Measurements from ENCODE around the gene KCTD16.

The KCTD16 gene

DNA sequence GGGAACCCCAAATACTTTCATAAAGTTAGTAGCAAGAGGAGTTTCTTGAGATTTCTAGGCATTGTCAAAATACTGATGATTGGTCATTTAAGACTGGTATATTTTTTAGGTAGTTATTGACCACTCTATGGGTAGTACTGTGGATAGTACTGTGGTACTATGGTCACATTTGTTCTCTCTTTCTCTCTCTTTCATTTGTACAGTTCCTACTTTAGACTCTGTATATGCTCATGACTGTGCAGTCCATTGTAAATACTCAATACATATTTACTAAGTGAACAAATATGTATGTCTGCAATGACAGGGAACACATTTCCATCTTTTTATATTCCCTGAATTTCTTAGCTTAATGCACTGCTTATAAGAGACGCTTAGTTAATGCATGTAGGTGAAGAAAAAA lies 215.6 kb downstream of the KCTD16 start:
- H3K4me1 ChIP-seq (ENCODE audit: insufficient read depth, low read length, poor library complexity, severe bottlenecking): no peaks in the 10 kb centered on the region
- H4K20me1 ChIP-seq (ENCODE audit: insufficient read depth, low read length, poor library complexity, severe bottlenecking): no peaks in the 10 kb centered on the region
- H3K79me2 ChIP-seq (ENCODE audit: insufficient read depth, low read length): no peaks in the 10 kb centered on the region
- no peaks in the 10 kb centered on the region for H3F3A ChIP-seq (ENCODE audit: low read depth)
- H3K27me3 ChIP-seq (ENCODE audit: insufficient read depth, low read length, poor library complexity, severe bottlenecking): no peaks in the 10 kb centered on the region
- no peaks in the 10 kb centered on the region for H3K9me2 ChIP-seq (replicated peaks; ENCODE audit: low read depth, low read length)
- no peak overlapping the region for H2AFZ ChIP-seq (ENCODE audit: low read length)
- no peak overlapping the region for H3K4me3 ChIP-seq (ENCODE audit: low read length, poor library complexity, severe bottlenecking)
- TF ChIP-seq, protein P1, sequence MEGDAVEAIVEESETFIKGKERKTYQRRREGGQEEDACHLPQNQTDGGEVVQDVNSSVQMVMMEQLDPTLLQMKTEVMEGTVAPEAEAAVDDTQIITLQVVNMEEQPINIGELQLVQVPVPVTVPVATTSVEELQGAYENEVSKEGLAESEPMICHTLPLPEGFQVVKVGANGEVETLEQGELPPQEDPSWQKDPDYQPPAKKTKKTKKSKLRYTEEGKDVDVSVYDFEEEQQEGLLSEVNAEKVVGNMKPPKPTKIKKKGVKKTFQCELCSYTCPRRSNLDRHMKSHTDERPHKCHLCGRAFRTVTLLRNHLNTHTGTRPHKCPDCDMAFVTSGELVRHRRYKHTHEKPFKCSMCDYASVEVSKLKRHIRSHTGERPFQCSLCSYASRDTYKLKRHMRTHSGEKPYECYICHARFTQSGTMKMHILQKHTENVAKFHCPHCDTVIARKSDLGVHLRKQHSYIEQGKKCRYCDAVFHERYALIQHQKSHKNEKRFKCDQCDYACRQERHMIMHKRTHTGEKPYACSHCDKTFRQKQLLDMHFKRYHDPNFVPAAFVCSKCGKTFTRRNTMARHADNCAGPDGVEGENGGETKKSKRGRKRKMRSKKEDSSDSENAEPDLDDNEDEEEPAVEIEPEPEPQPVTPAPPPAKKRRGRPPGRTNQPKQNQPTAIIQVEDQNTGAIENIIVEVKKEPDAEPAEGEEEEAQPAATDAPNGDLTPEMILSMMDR (conservative IDR thresholded peaks at IDR 0.05; ENCODE audit: low read length): no peak
- no peak for TF ChIP-seq EZH2phosphoT487 (IDR thresholded peaks at IDR 0.05; ENCODE audit: borderline replicate concordance)
- no peaks in the 10 kb centered on the region for H3K9me3 ChIP-seq (ENCODE audit: insufficient read depth, low read depth, low read length)
- no peak overlapping the region for H3K4me2 ChIP-seq (ENCODE audit: low read depth, low read length, poor library complexity, severe bottlenecking)
- no peak overlapping the region for H3K9ac ChIP-seq (ENCODE audit: low read depth, low read length, poor library complexity, severe bottlenecking)
- H3K36me3 ChIP-seq (ENCODE audit: insufficient read depth, low read length): no peaks in the 10 kb centered on the region

DNA sequence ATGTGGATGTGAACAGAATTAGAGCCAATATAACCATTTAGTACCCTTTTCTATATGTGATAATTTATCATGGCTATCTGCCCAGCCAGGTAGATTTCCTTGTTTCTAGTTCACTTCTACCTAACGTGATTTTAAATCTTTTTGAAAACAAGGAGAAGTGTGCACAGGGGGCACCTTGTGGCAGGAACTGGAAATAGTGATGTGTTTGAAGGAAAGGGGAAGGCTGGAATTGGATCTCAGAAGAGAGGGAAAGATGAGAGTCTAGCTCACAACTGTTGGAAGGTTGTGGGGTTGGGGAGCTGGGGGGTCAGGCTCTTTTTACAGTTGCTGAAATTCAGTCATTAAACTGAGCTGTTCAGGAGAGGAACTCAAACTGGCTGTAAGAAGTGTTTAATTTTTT lies 219.5 kb downstream of the KCTD16 start:
- H3F3A ChIP-seq (ENCODE audit: low read depth): no peaks in the 10 kb centered on the region
- no peak overlapping the region for H3K4me2 ChIP-seq (ENCODE audit: low read depth, low read length, poor library complexity, severe bottlenecking)
- H3K4me3 ChIP-seq (ENCODE audit: low read length, poor library complexity, severe bottlenecking): no peak overlapping the region
- no peaks in the 10 kb centered on the region for H3K9me2 ChIP-seq (replicated peaks; ENCODE audit: low read depth, low read length)
- TF ChIP-seq, protein P1 (conservative IDR thresholded peaks at IDR 0.05; ENCODE audit: low read length): peak; percentile 30; the same call in 1 of the 2 replicates
- TF ChIP-seq EZH2phosphoT487 (IDR thresholded peaks at IDR 0.05; ENCODE audit: borderline replicate concordance): no peak
- H3K4me1 ChIP-seq (ENCODE audit: insufficient read depth, low read length, poor library complexity, severe bottlenecking): no peaks in the 10 kb centered on the region
- H3K36me3 ChIP-seq (ENCODE audit: insufficient read depth, low read length): no peaks in the 10 kb centered on the region
- H4K20me1 ChIP-seq (ENCODE audit: insufficient read depth, low read length, poor library complexity, severe bottlenecking): no peaks in the 10 kb centered on the region
- H3K27me3 ChIP-seq (ENCODE audit: insufficient read depth, low read length, poor library complexity, severe bottlenecking): no peaks in the 10 kb centered on the region
- no peak overlapping the region for H2AFZ ChIP-seq (ENCODE audit: low read length)
- no peaks in the 10 kb centered on the region for H3K79me2 ChIP-seq (ENCODE audit: insufficient read depth, low read length)
- no peaks in the 10 kb centered on the region for H3K9me3 ChIP-seq (ENCODE audit: insufficient read depth, low read depth, low read length)
- H3K9ac ChIP-seq (ENCODE audit: low read depth, low read length, poor library complexity, severe bottlenecking): no peak overlapping the region

DNA sequence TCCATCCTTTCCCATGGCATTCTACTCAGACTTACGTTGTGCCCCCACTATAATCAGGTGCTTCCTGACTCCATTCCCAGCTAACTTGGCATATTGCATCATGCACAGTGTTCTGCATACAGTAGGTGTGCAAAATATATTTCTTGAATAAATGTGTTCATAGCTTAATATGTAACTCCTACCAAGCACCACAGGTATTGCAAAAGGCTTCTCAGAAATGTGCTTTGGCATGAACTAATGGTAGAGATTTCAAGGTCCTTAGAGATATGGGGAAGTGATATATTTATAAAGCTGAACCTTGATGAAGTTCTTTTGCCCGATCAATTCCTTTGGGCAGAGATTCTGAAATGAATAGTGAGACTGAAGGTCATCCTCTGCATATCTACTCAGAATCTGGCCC lies 220.4 kb downstream of the KCTD16 start:
- Histone ChIP-seq H4K20me1 (ENCODE audit: insufficient read depth, low read length, poor library complexity, severe bottlenecking) (no peaks in the 10 kb centered on the region), H3K4me3 (ENCODE audit: low read length, poor library complexity, severe bottlenecking) (no peak overlapping the region), H3K4me2 (ENCODE audit: low read depth, low read length, poor library complexity, severe bottlenecking) (no peak overlapping the region), H3K79me2 (ENCODE audit: insufficient read depth, low read length) (no peaks in the 10 kb centered on the region), H3K9me3 (ENCODE audit: insufficient read depth, low read depth, low read length) (no peaks in the 10 kb centered on the region), H2AFZ (ENCODE audit: low read length) (no peak overlapping the region), H3K4me1 (ENCODE audit: insufficient read depth, low read length, poor library complexity, severe bottlenecking) (no peaks in the 10 kb centered on the region), H3K36me3 (ENCODE audit: insufficient read depth, low read length) (no peaks in the 10 kb centered on the region), H3K9me2 (replicated peaks; ENCODE audit: low read depth, low read length) (no peaks in the 10 kb centered on the region), H3K27me3 (ENCODE audit: insufficient read depth, low read length, poor library complexity, severe bottlenecking) (no peaks in the 10 kb centered on the region), H3K9ac (ENCODE audit: low read depth, low read length, poor library complexity, severe bottlenecking) (no peak overlapping the region), H3F3A (ENCODE audit: low read depth) (no peaks in the 10 kb centered on the region)
- TF ChIP-seq, protein P1 (conservative IDR thresholded peaks at IDR 0.05; ENCODE audit: low read length): no peak
- no peak for TF ChIP-seq EZH2phosphoT487 (IDR thresholded peaks at IDR 0.05; ENCODE audit: borderline replicate concordance)

Data from Loucy (cell line).